ENCODE results near the gene PDE5A. TPM values are rescaled to one million over a fixed set of nuclear protein-coding genes. Genes with fewer than 3 reads are reported as not detected.
"Not testable (repeated sequence)": the region's sequence is repeated elsewhere in the genome, so short reads cannot be mapped to it uniquely, and the experiment has no call there.

Gene PDE5A
- polyA plus RNA-seq, 1 donor (not counting 4 experiments of a cell fraction or from before 2014, with no cell fraction given): 3.6 TPM

DNA sequence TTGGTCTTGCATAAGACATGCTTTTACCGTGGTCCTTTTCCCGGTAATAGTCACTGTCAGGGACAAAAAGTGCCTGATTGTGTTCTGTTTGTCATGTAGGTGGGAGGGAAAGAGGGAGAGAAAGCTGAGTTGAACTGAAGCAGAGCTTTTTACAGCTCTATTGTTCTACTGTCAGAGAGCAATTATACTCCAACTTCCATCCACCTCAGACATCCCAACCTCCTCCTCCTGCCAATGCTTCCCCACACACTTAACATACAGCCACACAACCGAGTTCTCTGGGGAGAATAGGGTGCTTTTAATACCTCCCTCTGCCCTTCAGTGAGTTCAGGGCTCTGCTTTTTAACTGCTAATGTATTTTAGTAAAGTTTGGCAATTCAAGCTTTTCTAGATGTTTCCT, 159.6 kb downstream of the PDE5A start:
- H3K4me1 ChIP-seq (ENCODE audit: control insufficient read depth, extremely low read depth, insufficient read depth, low read length); H3K27ac ChIP-seq (ENCODE audit: control insufficient read depth, insufficient read depth, low read length); H3K9ac ChIP-seq (ENCODE audit: control insufficient read depth, extremely low read depth, insufficient read depth, low read length); H3K27me3 ChIP-seq (ENCODE audit: control insufficient read depth, extremely low read depth, insufficient read depth, low read length); H3K79me2 ChIP-seq (ENCODE audit: control insufficient read depth, insufficient read depth, low read length); H3K9me1 ChIP-seq (ENCODE audit: control insufficient read depth, extremely low read depth, insufficient read depth, low read length); H4K20me1 ChIP-seq (ENCODE audit: control insufficient read depth, extremely low read depth, insufficient read depth, low read length); H3K9me3 ChIP-seq (ENCODE audit: control insufficient read depth, low read depth, low read length); H2AFZ ChIP-seq (ENCODE audit: control insufficient read depth, low read length); DNase-seq (ENCODE audit: low read depth, low spot score); H3K4me2 ChIP-seq (ENCODE audit: control insufficient read depth, extremely low read depth, insufficient read depth, low read depth, low read length); H3K36me3 ChIP-seq (ENCODE audit: control insufficient read depth in 2 of 2, extremely low read depth in 1 of 2, insufficient read depth in 2 of 2, low read length in 2 of 2); dilution Hi-C loops (cut with MboI; ENCODE audit: extremely low pct_ligation_motif_present, low sequenced_read_pairs); H3K4me3 ChIP-seq (ENCODE audit: control insufficient read depth in 2 of 3, extremely low read depth in 1 of 3, insufficient read depth in 2 of 3, low read depth in 1 of 3, low read length in 3 of 3): not testable (repeated sequence)
- peak; percentile 17 for FAIRE-seq

DNA sequence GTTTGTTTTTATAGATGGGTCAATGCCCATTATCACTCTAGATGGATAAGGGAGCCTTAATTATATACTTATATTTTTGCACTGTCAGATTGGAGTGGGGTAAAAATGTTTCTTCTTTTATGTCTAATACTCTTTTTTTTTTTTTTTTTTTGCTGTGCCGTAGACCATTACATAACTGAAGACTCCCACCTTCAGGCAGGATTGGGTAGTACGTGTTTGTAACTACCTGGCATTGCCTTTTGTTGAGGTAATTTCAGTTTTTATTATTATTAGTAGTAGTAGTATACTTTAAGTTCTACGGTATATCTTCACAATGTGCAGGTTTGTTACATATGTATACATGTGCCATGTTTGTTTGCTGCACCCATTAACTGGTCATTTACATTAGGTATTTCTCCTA, 165.9 kb downstream of the PDE5A start:
- FAIRE-seq; H3K36me3 ChIP-seq (ENCODE audit: control insufficient read depth in 2 of 2, extremely low read depth in 1 of 2, insufficient read depth in 2 of 2, low read length in 2 of 2); dilution Hi-C loops (cut with MboI; ENCODE audit: extremely low pct_ligation_motif_present, low sequenced_read_pairs): not testable (repeated sequence)

GRCh38 chr4:119455734-119456133, 172.9 kb downstream of the PDE5A start:
- H3K9me1 ChIP-seq (ENCODE audit: control insufficient read depth, extremely low read depth, insufficient read depth, low read length); dilution Hi-C loops (cut with MboI; ENCODE audit: extremely low pct_ligation_motif_present, low sequenced_read_pairs); DNase-seq (ENCODE audit: low read depth, low spot score); H3K36me3 ChIP-seq (ENCODE audit: control insufficient read depth in 2 of 2, extremely low read depth in 1 of 2, insufficient read depth in 2 of 2, low read length in 2 of 2); H3K4me1 ChIP-seq (ENCODE audit: control insufficient read depth, extremely low read depth, insufficient read depth, low read length); FAIRE-seq; H3K79me2 ChIP-seq (ENCODE audit: control insufficient read depth, insufficient read depth, low read length); H3K9me3 ChIP-seq (ENCODE audit: control insufficient read depth, low read depth, low read length); H3K27me3 ChIP-seq (ENCODE audit: control insufficient read depth, extremely low read depth, insufficient read depth, low read length); H4K20me1 ChIP-seq (ENCODE audit: control insufficient read depth, extremely low read depth, insufficient read depth, low read length); H3K27ac ChIP-seq (ENCODE audit: control insufficient read depth, insufficient read depth, low read length): not testable (repeated sequence)
- Histone ChIP-seq H3K4me2 (ENCODE audit: control insufficient read depth, extremely low read depth, insufficient read depth, low read depth, low read length) (peak overlapping the region; percentile 48), H2AFZ (ENCODE audit: control insufficient read depth, low read length) (peak overlapping the region; percentile 10), H3K9ac (ENCODE audit: control insufficient read depth, extremely low read depth, insufficient read depth, low read length) (peak overlapping the region; percentile 37), H3K4me3 (ENCODE audit: control insufficient read depth in 2 of 3, extremely low read depth in 1 of 3, insufficient read depth in 2 of 3, low read depth in 1 of 3, low read length in 3 of 3) (peak overlapping the region; percentile 41 to 52 (median 46))

More for the DNA sequence above, 165.9 kb downstream of the PDE5A start:
- not testable (repeated sequence) for H3K79me2 ChIP-seq (ENCODE audit: control insufficient read depth, insufficient read depth, low read length); H4K20me1 ChIP-seq (ENCODE audit: control insufficient read depth, extremely low read depth, insufficient read depth, low read length); DNase-seq (ENCODE audit: low read depth, low spot score); H3K4me2 ChIP-seq (ENCODE audit: control insufficient read depth, extremely low read depth, insufficient read depth, low read depth, low read length); H3K9me3 ChIP-seq (ENCODE audit: control insufficient read depth, low read depth, low read length); H3K9me1 ChIP-seq (ENCODE audit: control insufficient read depth, extremely low read depth, insufficient read depth, low read length); H3K4me3 ChIP-seq (ENCODE audit: control insufficient read depth in 2 of 3, extremely low read depth in 1 of 3, insufficient read depth in 2 of 3, low read depth in 1 of 3, low read length in 3 of 3); H3K9ac ChIP-seq (ENCODE audit: control insufficient read depth, extremely low read depth, insufficient read depth, low read length); H2AFZ ChIP-seq (ENCODE audit: control insufficient read depth, low read length); H3K4me1 ChIP-seq (ENCODE audit: control insufficient read depth, extremely low read depth, insufficient read depth, low read length); H3K27me3 ChIP-seq (ENCODE audit: control insufficient read depth, extremely low read depth, insufficient read depth, low read length); H3K27ac ChIP-seq (ENCODE audit: control insufficient read depth, insufficient read depth, low read length)

Data from keratinocyte (primary cell).